Stimulated activated CD4-positive, alpha-beta T cell treated with anti-CD3 and anti-CD28 coated beads, Interleukin-4, amount 100 ng/mL, for 1 hour (primary cell): ENCODE data around the gene NUBP2.

Experiments
- DNase-seq: peaks from one replicate; pipeline ENCODE4 v3.0.0-alpha.2; 2020

Gene NUBP2

GRCh38 chr16:1831186-1832075 is 48.7 kb downstream of the NUBP2 start:
- DNase-seq = no peak

GRCh38 chr16:1832838-1833454 is 50.2 kb downstream of the NUBP2 start:
- no peak for DNase-seq

- no peak for DNase-seq
These were observed 51.3 kb downstream of the NUBP2 start for GRCh38 chr16:1834096-1834495.
